ENCODE results near the gene HCN2.

Gene HCN2

DNA sequence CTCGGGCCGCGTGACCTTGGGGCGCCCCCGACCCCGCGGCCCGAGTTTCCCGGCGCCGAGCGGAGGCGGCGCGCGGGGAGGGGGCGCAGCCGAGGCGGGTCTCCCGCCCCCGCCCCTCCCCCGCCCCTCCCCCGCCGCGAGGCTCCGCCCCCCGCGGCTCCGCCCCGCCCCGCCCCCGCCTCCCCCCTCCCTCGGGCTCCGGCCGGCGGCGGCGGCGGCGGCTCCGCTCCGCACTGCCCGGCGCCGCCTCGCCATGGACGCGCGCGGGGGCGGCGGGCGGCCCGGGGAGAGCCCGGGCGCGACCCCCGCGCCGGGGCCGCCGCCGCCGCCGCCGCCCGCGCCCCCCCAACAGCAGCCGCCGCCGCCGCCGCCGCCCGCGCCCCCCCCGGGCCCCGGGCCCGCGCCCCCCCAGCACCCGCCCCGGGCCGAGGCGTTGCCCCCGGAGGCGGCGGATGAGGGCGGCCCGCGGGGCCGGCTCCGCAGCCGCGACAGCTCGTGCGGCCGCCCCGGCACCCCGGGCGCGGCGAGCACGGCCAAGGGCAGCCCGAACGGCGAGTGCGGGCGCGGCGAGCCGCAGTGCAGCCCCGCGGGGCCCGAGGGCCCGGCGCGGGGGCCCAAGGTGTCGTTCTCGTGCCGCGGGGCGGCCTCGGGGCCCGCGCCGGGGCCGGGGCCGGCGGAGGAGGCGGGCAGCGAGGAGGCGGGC lies at the start of gene HCN2:
Gene HCN2 (plus strand): TSS at position 189 of the 703 bp plus-strand sequence. CDS start 65 bp downstream, at position 254.
- DNase-seq = no peak

DNA sequence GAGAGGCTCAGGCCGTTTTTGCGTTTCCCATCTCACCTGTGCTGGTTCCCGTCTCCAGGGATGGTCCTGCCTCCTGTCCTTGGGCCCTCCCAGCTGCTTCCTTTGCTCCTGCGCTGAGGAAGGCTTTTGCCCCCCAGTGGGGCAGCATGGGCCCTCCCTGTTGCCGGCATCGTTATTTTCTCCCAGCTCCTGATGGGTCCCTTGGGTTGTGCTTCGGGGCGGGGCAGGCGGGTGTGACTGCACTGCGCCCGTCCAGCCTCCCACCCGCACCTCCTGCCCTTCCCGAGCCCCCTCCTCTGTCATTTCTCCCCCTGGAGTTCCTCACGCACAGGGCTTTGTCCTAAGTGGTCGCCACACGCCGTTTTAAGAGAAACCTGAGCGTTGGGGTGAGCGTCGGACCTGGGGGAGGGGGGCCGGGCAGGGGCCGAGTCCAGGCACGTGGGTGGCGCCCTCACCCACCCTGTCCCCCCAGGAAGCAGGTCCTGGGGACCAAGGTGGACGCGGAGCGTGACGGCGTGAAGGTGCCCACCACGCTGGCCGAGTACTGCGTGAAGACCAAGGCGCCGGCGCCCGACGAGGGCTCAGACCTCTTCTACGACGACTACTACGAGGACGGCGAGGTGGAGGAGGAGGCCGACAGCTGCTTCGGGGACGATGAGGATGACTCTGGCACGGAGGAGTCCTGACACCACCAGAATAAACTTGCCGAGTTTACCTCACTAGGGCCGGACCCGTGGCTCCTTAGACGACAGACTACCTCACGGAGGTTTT lies 48.6 kb upstream of the HCN2 start:
- DNase-seq = no peak

DNA sequence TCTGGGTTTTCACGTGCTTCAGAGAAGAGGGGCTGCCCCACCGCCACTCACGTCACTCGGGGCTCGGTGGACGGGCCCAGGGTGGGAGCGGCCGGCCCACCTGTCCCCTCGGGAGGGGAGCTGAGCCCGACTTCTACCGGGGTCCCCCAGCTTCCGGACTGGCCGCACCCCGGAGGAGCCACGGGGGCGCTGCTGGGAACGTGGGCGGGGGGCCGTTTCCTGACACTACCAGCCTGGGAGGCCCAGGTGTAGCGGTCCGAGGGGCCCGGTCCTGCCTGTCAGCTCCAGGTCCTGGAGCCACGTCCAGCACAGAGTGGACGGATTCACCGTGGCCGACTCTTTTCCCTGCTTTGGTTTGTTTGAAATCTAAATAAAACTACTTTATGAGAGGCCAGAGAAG lies 48.0 kb upstream of the HCN2 start:
- DNase-seq = no peak

DNA sequence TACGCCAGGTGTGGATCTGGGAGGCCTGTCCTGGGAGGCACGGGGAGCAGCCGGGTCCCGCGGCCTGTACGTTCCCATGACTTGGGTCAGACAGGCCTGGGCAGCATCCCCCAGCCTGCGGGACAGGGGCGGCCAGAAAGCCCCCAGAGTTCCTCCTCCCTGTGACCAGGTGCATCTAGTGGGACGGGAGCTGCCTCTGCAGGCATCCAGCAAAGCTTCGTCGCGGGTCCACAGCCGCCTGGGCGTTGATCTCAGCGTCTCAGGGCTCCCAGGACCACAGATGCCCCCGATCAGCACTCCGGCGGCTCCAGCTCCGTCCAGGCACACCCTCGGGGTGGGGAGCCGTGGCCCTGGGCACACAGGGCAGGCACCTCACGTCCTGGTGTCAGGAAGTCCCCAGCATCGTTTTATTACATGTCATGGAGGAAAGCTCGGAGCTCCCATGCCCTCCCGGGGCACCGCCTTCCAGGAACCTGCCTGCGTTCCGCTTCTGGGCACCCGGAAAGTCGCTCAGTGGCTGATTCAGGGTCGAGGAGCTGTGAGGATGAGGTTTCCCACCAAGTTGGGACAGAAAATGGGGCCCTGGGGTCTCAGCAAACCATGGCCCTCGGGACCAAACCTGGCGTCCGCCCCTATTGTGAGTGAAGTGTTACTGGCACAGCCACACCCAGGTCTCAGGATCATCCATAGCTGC lies 47.4 kb upstream of the HCN2 start:
- DNase-seq = no peak

DNA sequence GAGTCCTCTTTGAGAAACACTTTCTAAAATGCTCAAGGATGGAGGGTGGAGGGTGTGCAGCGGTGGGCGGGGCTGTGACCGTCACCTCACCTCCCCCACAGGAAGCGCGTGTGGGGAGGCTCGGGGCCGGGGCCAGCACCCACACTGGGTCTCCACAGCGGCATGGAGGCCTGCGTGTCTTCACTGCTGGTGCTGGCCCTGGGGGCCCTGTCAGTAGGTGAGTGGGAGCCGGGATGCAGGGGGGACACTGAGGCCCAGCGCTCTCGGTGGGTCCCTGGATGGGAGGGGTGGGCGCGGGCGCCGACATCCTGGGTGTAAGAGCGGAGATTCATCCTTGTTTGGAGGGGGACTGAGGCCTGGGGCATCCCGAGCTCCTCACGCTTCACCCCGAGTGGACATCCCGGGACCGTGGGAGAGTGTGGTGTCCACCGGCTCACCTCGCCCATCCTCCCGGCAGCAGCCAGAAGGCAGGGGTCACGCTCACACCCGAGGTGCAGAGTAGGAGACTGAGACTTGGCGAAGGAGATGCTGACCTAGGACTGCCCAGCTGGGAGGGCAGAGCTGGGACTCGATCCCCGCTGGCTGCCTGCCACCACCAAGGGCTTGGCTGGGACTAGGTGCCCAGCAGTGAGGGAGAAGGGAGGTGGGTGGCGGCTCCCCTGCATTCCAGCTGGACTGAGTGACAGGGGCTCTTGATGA lies 45.6 kb upstream of the HCN2 start, which contains the start of gene GZMM:
Gene GZMM (plus strand): TSS at position 144 of the 699 bp plus-strand sequence. CDS start 19 bp downstream, at position 163.
- DNase-seq = peak; percentile 72

DNA sequence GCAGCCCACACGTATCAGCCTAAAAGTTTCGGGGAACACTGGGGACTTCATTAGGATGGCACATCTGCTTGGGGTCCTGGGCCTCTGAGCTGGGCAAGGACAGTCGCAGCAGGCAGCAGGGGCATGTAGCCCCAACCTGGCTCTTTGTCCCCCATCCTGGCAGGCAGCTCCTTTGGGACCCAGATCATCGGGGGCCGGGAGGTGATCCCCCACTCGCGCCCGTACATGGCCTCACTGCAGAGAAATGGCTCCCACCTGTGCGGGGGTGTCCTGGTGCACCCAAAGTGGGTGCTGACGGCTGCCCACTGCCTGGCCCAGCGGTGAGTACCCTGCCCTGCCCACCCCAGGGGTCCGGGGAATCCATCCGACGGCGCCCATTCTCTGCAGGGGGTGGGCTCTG lies 42.6 kb upstream of the HCN2 start:
- no peak for DNase-seq

DNA sequence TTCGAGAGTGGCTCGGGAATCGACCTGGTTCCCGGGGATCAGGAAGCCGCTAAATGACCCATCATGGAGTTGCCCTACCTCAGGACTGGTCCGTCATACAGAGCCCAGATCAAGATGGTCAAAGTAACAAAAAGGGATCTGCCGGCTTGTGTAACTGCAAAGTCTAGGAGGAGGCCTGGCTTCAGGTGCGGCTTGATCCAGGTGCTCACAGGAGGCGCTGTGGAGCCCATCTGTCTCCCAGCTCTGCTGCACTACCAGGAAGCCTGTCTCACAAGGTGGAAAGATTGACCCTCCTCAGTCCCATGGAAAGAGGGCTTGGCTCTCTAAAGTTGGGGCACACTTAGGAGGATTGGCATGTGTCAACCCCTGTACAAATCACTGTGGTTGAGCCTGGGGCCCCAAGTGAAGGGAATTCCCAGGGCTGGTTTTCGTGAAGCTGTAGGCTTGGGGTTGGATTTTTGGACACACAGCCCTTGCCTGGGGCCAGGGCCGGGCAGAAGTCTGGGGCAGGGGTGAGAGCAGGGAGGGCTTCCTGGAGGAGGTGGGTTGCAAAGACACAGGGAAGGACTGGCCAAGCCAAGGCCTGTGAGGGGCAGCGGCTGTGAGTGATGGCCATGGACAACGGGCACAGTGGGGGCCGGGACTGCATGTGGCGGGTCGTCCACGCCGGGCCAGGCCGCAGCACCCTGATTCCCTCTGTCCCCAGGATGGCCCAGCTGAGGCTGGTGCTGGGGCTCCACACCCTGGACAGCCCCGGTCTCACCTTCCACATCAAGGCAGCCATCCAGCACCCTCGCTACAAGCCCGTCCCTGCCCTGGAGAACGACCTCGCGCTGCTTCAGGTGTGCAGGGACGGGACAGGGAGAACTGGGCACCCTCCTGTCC lies 41.6 kb upstream of the HCN2 start:
- no peak for DNase-seq

DNA sequence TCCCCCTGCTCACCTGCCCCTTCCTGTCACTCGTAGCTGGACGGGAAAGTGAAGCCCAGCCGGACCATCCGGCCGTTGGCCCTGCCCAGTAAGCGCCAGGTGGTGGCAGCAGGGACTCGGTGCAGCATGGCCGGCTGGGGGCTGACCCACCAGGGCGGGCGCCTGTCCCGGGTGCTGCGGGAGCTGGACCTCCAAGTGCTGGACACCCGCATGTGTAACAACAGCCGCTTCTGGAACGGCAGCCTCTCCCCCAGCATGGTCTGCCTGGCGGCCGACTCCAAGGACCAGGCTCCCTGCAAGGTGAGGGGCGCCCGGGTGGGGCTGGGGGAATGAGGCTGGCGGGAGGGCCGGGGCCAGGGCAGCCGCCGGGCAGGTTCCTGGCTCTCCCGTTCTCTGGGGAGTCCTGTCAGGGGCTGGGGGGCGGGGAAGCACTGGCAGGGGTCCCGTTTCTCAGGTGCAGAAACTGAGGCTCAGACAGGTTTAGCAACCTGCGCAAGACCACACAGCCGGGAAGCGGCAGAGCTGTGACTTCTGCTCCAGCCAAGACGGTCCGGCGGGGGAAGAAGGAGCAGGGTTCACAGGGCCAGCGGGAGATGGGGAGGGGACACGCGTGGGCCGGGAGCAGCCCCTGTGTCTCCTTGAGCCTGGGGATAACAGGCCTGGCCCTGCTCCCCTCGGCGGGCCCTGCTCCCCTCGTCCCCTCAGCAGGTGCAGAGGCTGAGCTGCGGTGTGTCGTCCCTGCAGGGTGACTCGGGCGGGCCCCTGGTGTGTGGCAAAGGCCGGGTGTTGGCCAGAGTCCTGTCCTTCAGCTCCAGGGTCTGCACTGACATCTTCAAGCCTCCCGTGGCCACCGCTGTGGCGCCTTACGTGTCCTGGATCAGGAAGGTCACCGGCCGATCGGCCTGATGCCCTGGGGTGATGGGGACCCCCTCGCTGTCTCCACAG lies 40.5 kb upstream of the HCN2 start:
- DNase-seq = no peak

DNA sequence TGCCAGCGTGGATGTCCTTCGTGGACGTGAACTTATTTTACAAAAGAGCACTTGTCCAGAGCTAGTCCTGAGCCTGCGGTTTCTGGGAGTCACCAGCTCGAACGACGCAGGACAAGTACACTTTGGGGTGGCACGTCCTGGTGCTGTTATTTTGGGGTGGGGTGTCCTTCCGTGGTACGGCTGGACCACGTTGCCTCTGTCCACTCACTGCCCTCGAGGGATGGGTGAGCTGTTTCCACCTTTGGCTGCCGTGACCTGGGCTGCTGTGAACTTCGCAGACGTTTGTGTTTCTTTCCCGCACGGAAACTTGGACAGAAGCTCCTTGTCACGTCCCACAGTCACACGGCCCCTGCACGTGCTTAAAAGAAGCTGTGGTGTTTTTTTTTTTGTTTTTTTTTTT lies 34.9 kb upstream of the HCN2 start:
- no peak for DNase-seq

DNA sequence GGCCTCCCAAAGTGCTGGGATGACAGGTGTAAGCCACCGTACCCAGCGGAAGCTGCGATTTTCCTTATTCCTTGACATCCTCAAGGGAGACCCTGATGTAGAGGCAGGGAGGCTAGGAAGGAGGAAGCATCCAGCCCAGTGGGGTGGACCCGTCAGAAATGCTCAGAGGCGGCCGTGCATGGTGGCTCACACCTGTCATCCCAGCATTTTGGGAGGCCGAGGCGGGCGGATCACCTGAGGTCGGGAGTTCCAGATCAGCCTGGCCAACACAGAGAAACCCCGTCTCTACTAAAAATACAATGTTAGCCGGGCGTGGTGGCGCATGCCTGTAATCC lies 34.2 kb upstream of the HCN2 start:
- DNase-seq = no peak

DNA sequence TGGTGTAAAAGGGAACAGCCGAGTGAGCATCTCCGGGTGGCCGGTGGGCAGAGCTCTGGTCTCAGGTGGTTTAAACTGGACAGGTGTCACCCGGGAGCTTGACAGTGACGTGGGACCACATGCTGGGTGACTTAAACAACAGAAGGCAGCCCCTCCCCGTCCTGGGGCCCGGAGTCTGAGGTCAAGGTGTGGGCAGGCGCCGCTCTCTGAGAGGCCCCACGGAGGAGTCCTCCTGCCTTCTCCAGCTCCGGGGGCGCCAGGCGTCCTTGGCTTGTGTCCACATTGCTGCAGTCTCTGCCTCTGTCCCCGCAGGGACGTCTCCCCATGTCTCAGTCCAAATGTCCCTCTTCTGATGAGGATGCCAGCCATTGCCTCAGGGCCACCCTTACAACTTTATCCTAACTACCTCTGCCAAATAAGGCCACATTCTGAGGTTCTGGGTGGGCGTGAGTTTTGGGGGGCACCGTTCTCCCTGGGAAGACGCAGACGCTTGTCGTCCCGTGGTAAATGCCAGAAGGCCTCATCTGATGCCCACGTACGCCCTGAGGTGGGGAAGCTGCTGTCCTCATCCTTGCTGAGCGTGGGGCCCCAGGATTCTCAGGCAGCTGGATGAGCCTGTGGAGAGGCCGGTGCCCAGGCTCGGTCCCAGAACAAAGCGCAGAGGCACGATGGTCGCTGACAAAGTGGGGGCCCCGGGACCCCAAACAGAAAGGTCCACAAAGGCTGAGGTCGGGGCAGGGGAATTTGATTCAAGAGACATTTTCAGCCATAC lies 32.9 kb upstream of the HCN2 start:
- DNase-seq = no peak

DNA sequence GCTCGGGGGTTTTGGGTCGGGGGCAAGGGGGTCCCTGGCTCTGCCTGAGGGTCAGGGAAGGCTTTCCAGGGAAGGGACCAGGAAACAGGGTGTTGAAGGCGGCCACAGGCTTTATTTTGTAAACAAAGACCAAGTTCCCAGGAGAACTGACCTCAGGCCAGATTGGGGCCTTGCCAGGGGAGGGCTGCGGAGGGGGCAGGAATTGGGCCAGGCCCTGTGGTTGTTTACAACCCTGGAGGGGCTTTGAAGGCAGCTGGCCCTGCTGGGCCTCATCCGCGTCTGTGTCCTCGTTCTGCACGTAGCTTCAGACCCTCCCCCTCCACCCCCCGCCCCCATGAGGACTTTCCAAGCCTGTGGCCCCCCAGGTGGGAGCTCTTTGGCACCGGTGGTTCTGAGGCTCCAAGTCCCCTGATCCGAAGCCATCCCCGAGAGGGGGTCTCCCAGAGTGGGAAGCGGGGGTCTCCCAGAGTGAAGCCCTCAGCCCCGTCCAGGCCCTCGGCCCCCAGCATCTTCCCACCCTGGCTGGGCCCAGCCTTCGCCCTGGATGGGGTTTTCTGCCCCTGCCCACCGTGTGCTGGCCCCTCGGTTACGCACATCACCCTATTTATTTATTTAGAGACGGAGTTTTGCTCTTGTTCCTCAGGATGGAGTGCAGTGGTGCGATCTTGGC lies 30.8 kb upstream of the HCN2 start:
- no peak for DNase-seq

DNA sequence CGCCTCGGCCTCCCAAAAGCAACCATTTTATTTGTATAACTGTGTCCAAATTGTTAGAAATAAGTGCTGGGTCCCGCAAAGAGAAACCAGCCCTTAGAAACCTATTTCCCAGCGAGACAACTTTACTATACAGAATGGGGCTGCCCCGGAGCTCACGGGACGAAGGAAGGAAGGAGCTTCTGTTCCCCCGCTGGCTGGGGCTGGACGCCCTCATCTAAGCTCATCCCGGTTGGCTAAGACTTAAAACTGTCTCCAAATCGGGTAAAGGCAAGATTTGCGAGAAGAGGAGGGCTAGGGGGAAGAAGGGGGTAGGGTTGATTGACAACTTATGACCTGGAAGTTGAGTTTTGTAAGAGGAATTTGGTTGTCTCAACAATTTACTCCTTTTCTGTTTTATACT lies 29.6 kb upstream of the HCN2 start:
- no peak for DNase-seq

DNA sequence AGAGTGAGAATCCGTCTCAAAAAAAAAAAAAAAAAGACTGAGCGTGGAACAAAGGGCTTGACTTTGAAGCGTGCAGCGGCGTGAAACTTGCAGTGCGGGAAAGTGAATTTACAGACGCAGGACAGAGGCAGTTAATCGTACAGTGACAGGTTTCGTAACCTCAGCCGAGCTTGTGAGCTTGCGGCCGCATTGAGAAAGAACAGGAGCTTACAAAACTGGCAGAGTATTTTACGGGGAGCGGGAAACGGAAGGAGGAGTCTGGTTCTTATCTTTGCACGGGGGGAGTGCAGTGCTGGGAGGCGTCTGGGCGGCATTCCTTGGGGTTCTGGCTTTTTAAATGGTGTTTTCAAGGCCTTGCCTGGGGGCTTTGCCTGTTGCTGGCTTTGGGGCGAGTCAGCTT lies 23.3 kb upstream of the HCN2 start:
- DNase-seq = no peak

DNA sequence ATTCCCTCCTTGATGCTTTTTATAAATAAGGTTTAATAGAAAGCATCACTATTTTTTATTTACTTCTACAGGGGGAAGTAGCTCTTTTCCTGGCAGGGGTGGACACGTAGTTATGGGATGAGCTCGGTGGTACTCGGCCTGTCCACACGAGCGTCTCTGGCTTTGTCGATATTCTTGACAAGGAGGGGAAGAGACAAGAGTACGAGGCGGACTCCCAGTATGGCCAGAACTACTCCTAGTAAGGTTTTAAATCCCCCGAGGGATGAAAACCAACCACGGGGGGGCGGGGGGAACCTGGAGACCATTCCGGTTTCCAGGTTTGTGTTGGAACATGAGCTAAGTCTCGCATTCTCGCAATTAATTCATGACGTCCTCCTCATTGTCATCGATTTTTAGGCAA lies 22.8 kb upstream of the HCN2 start:
- DNase-seq = no peak

DNA sequence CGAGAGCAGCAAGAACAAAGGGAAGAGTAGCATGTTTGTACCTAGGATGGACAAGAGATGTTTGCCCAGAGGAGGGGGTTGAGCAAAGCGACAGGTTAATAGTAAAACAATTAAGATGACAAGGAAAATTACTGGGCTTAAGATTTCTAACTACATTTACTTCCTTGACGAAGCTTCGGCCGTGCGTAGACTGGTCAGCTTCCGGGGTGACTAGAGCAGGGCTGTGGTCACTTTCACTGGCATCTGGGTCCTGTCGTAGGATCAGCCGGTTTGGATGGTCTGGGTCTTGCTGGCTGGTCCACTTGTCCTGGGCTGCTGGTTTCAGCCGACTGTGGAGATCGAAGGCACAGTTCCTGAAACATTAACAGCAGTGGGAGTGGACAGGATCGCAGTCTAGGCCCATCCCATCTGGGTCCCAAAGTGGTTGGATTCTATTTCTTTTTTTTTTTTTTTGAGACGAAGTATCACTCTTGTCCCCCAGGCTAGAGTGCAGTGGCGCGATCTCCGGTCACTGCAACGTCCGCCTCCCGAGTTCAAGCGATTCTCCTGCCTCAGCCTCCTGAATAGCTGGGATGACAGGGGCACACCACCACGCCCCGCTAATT lies 22.3 kb upstream of the HCN2 start:
- DNase-seq = no peak

DNA sequence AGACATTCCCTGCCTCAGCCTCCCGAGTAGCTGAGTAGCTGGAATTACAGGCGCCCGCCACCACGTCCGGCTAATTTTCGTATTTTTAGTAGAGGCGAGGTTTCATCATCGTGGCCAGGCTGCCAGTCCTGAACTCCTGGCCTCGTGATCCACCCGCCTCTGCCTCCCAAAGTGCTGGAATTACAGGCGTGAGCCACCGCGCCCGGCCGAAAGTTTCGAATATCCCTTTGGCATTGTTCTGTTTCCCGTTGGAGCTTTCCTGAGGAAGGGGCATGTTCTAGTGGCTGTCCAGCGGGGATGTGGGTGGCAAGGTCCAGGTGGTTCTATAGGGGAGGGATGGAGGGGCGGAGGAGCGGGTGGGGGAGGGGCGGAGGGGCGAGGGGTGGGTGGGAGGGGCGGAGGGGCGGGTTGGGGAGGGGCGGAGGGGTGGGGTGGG lies 19.4 kb upstream of the HCN2 start:
- no peak for DNase-seq

DNA sequence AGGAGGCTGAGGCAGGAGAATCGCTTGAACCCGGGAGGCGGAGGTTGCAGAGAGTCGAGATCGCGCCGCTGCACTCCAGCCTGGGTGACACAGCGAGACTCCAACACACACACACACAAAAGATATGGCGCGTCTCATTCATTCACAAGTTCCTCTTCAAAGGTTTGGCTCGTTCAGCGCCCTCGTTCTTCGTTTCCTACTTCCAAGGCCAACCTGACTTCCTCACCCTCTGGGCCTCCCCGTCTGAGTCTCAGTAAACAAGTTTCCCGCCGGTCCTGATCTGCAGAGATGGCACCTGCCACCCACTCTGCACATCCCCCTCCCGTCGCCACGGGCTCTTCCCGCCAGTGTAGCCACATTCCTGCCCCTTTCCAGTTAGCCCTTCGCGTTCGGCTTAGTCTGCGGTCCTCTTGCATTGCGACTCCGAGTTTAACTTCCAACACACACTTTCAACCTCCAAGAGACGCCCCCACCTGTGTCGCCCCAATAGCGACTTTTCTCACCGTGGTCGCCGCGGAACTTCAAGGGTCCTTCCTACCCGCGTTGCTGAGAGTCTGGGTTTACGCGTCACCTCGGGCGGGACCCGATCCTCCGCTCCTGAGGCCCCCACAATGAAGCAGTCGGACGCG lies 18.6 kb upstream of the HCN2 start:
- peak; percentile 61 for DNase-seq

DNA sequence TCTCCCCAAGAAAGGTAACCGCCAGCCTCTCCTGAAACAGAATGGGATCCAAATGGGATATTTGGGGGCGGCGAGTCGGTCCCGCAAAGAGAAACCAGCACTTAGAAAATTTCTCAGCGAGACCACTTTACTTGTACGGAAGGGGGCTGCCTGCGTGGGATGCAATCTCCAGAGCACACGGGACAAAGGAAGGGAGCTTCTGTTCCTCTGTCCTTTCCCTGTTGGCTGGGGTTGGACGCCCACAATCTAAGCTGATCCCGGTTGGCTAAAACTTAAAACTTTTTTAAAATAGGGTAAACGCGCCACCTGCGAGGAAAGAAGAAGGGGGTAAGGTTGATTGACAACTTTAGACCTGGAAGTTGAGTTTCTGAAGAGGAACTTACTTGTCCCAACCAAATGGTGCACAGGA lies 18.1 kb upstream of the HCN2 start:
- peak; percentile 39 for DNase-seq
